ENCODE results near the gene CORO2A.

Gene CORO2A

GRCh38 chr9:98087420-98088354 is 104.8 kb downstream of the CORO2A start:
- DNase-seq (ENCODE audit: low read depth) = no peak
- no peak overlapping the region; the same call in 1 of the 2 replicates for H3K4me3 ChIP-seq (ENCODE audit: low read depth, low read length)
- peak; percentile 10 for TF ChIP-seq CTCF (IDR thresholded peaks at IDR 0.05; ENCODE audit: low read depth, low read length, missing control alignments)

DNA sequence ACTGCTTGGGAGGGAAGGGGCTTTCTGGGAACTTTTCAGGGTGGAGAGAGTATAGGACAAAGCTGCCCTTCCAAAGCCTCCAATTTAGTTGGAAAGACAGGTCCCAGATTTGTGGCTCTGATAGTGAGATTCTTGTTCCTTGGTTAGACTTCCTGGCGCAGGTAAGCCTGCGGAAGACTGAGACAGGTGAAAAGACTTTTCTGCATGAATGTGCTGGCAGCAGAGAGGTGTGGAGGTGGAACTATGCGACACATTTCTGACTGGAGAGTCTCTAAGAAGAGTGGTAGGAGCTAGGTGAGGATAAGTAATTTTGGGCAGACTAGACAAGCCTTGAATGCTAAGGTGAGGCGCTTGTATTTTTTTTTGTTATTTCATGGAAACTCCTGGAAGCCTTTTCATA is 106.0 kb downstream of the CORO2A start:
- no peak for TF ChIP-seq CTCF (IDR thresholded peaks at IDR 0.05; ENCODE audit: low read depth, low read length, missing control alignments)
- H3K4me3 ChIP-seq (ENCODE audit: low read depth, low read length) = no peak overlapping the region
- no peak for DNase-seq (ENCODE audit: low read depth)

DNA sequence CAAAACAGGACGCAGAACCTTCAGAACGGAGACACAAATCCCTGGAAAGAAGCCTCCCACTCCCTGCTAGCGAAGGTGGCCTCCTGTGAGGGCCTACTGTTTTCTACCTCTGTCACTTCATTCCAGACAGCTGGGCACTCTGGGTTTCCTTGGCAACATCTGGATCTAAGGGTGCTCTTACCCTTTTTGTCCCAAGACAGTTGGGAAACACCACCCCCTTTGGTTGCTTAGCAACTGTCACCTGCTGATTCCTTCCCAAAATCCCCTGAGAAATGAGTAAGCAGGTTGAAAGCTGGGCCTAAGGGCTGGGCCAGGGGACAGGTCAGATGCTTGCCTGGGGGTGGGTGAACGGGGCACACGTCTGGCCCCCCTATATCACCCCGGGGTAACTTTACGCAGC is 106.5 kb downstream of the CORO2A start:
- DNase-seq (ENCODE audit: low read depth) = no peak
- no peak overlapping the region for H3K4me3 ChIP-seq (ENCODE audit: low read depth, low read length)
- no peak for TF ChIP-seq CTCF (IDR thresholded peaks at IDR 0.05; ENCODE audit: low read depth, low read length, missing control alignments)

DNA sequence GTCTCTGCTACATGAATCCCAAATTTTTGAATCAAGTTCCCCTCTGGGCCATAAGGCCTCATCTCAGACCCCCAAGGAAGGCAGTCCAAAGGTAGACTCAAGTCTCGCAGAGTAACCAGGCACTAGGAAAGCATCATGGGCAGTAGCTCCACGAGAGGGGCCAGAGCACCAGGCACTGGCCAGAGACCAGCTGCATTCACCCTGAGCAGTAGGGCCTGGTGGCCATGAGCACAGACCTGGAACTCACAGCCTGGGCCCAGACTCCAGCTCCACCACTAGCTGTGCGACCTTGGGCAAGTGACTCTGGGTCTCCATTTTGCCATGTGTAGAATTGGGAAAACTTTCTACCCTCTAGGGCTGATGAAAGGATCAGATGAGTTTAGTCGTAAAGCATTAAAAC is 107.4 kb downstream of the CORO2A start:
- no peak for DNase-seq (ENCODE audit: low read depth)
- TF ChIP-seq CTCF (IDR thresholded peaks at IDR 0.05; ENCODE audit: low read depth, low read length, missing control alignments) = no peak

DNA sequence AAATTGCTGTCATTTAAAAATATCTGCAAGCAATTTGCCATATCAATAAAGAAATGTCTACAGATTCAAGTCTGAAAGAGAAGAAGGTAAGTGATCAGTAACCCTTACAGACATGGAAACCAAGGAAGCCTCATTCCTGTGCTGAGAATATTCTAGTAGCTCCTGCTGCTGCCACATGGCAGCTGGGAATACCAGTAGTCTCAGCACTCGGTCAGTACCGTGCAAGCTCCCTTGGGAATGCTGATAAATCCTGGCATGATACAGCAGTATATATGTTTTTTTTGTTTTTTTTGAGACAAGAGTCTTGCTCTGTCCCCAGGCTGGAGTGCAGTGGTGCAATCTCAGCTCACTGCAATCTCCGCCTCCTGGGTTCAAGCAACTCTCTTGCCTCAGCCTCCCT is 108.0 kb downstream of the CORO2A start:
- DNase-seq (ENCODE audit: low read depth) = no peak
- TF ChIP-seq CTCF (IDR thresholded peaks at IDR 0.05; ENCODE audit: low read depth, low read length, missing control alignments) = no peak

More for the DNA sequence above, 107.4 kb downstream of the CORO2A start:
- no peak overlapping the region for H3K4me3 ChIP-seq (ENCODE audit: low read depth, low read length)

DNA sequence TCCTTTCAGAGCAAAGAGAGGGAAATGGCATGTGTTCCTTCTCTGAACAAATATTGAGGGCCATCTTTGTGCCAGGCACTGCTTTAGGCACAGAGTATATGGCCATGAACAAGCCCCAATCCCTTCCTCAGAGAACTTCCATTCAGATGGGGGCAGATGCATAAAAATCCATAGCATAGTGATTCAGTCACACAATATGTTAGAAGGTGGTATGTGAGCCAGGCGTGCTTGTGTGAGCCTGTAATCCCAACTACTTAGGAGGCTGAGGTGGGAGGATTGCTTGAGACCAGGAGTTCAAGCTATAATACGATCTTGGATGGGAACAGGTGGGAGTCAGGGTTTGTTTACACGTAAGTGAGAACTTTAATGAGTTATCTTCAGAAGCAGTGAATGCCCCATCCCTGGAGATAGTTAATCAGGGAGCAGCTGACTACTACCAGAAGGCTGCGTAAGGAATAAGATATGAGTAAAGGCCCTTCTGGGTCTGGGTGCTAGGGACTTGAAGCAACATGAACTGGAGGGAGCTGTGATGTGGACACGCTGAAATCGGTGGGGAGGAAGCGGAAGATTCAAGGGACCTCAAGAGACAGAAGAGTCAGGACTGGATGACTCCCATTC is 108.8 kb downstream of the CORO2A start:
- no peak overlapping the region for H3K4me3 ChIP-seq (ENCODE audit: low read depth, low read length)
- TF ChIP-seq CTCF (IDR thresholded peaks at IDR 0.05; ENCODE audit: low read depth, low read length, missing control alignments) = no peak
- no peak for DNase-seq (ENCODE audit: low read depth)

More for the DNA sequence above, 108.0 kb downstream of the CORO2A start:
- no peak overlapping the region for H3K4me3 ChIP-seq (ENCODE audit: low read depth, low read length)

All from GM12864 (cell line).